A673 (cell line): ENCODE measurements around the gene GPR37L1. TPM values are rescaled to one million over a fixed set of nuclear protein-coding genes. Genes with fewer than 3 reads are reported as not detected.

Experiments used
- BruUV-seq: library from RNA; stranded (reverse); fragments of 400-500 nt; replicated peaks from 2 replicates; lab custom pipeline; 2021; lab: Mats Ljungman, UMichigan
- CTCF ChIA-PET: fragments of 300-600 bp; sonication (Branson Sonifier 250); formaldehyde crosslinking; loops from one replicate; lab custom pipeline; 2022; ENCODE audit warnings: antibody characterized with exemption; lab: Charles Lee
- POLR2A ChIA-PET: fragments of 300-600 bp; sonication (Branson Sonifier 250); formaldehyde crosslinking; loops from one replicate; lab custom pipeline; 2022; ENCODE audit warnings: antibody characterized with exemption; ENCODE audit not compliant: low non-redundant PET; lab: Charles Lee
- DNase-seq: peaks from one replicate; pipeline ENCODE4 v3.0.0-alpha.2; 2015; ENCODE audit warnings: low spot score
- H3K27ac ChIP-seq: fragments of 200-600 bp; sonication (generic); 2 replicates; pipeline ENCODE4 v1.5.1; 2016; ENCODE audit warnings: mixed run types, low read depth, mild to moderate bottlenecking, mixed read lengths, antibody characterized with exemption, low read length; ENCODE audit not compliant: poor library complexity, severe bottlenecking
- H3K27me3 ChIP-seq: fragments of 200-600 bp; sonication (generic); replicated peaks from 2 replicates; pipeline ENCODE4 v1.6.1; 2017; ENCODE audit warnings: mixed run types, low read depth, mild to moderate bottlenecking, mixed read lengths, antibody characterized with exemption, low read length; ENCODE audit not compliant: insufficient read depth, poor library complexity
- H3K36me3 ChIP-seq: fragments of 200-600 bp; sonication (generic); 2 replicates; pipeline ENCODE4 v1.6.1; 2016; ENCODE audit warnings: mixed run types, mild to moderate bottlenecking, mixed read lengths, antibody characterized with exemption, low read length; ENCODE audit not compliant: insufficient read depth, poor library complexity, severe bottlenecking
- H3K4me1 ChIP-seq: fragments of 200-600 bp; sonication (generic); 2 replicates; pipeline ENCODE4 v1.6.1; 2017; ENCODE audit warnings: mixed run types, mild to moderate bottlenecking, mixed read lengths, antibody characterized with exemption, low read length; ENCODE audit not compliant: insufficient read depth, poor library complexity, severe bottlenecking
- H3K4me3 ChIP-seq: fragments of 200-600 bp; sonication (generic); 2 replicates; pipeline ENCODE4 v1.5.1; 2016; ENCODE audit warnings: low read depth, mixed run types, mild to moderate bottlenecking, mixed read lengths, low read length; ENCODE audit not compliant: poor library complexity, severe bottlenecking
- H3K9me3 ChIP-seq: fragments of 200-600 bp; sonication (generic); 2 replicates; pipeline ENCODE4 v1.6.1; 2016; ENCODE audit warnings: mixed run types, low read depth, mild to moderate bottlenecking, mixed read lengths, antibody characterized with exemption, low read length; ENCODE audit not compliant: poor library complexity, severe bottlenecking
- CTCF ChIP-seq: fragments of 300-800, 200-600 bp; sonication (generic); conservative IDR thresholded peaks from 2 replicates; pipeline ENCODE4 v1.5.1; 2017; ENCODE audit warnings: low read depth, mild to moderate bottlenecking, antibody characterized with exemption, low read length, moderate library complexity, mixed read lengths
- EZH2 ChIP-seq: fragments of 200-600 bp; sonication (generic); IDR thresholded peaks from 2 replicates; pipeline ENCODE4 v1.6.1; 2017; ENCODE audit warnings: borderline replicate concordance, low read depth, mild to moderate bottlenecking, mixed read lengths, antibody characterized with exemption, low read length; ENCODE audit not compliant: poor library complexity, severe bottlenecking
- intact Hi-C: fragments of 100-400 bp; cut with micrococcal nuclease; formaldehyde crosslinking; loops from one replicate; pipeline ENCODE4 v1.10.0; 2022; ENCODE audit not compliant: unreplicated experiment
- total RNA-seq: library from RNA; stranded (reverse); gene quantifications from 2 replicates; pipeline ENCODE4 v1.2.3, GENCODE V29; 2021

GPR37L1 gene
- total RNA-seq, 1 experiment from 2014 or later = not detected

GRCh38 chr1:202148391-202148790 lies 25.7 kb downstream of the GPR37L1 start:
- Histone ChIP-seq H3K4me1 (no peaks in the 10 kb centered on the region), H3K27me3 (no peaks in the 10 kb centered on the region), H3K36me3 (no peaks in the 10 kb centered on the region), H3K9me3 (no peaks in the 10 kb centered on the region), H3K27ac (no peak overlapping the region), H3K4me3 (no peak overlapping the region)
- CTCF ChIA-PET = no interaction called here
- DNase-seq = no peak
- TF ChIP-seq CTCF = no peak
- no peak for TF ChIP-seq EZH2
- BruUV-seq = no TSS peak
- intact Hi-C loops = no loop called here
- POLR2A ChIA-PET = no interaction called here

- ChIA-PET POLR2A (no interaction called here), CTCF (no interaction called here)
- H3K4me3 ChIP-seq = no peak overlapping the region
- no peaks in the 10 kb centered on the region for H3K4me1 ChIP-seq
- TF ChIP-seq EZH2 = no peak
- no peak for TF ChIP-seq CTCF
- H3K9me3 ChIP-seq = no peaks in the 10 kb centered on the region
- DNase-seq = no peak
- H3K27ac ChIP-seq = no peak overlapping the region
- intact Hi-C loops = no loop called here
- no peaks in the 10 kb centered on the region for H3K36me3 ChIP-seq
- no peaks in the 10 kb centered on the region for H3K27me3 ChIP-seq
- no TSS peak for BruUV-seq
These were observed 26.8 kb downstream of the GPR37L1 start for GRCh38 chr1:202149566-202149965.

GRCh38 chr1:202150187-202150586 lies 27.5 kb downstream of the GPR37L1 start:
- Histone ChIP-seq H3K4me3 (no peak overlapping the region), H3K27me3 (no peaks in the 10 kb centered on the region), H3K9me3 (no peaks in the 10 kb centered on the region), H3K27ac (no peak overlapping the region), H3K4me1 (peaks cover under 1% of the 10 kb centered on the region), H3K36me3 (no peaks in the 10 kb centered on the region)
- POLR2A ChIA-PET = no interaction called here
- intact Hi-C loops = no loop called here
- no peak for TF ChIP-seq CTCF
- TF ChIP-seq EZH2 = no peak
- CTCF ChIA-PET = no interaction called here
- DNase-seq = no peak
- no TSS peak for BruUV-seq
